GM21786 (cell line): ENCODE measurements around the gene MPZL3.
"Not testable (repeated sequence)": the region's sequence is repeated elsewhere in the genome, so short reads cannot be mapped to it uniquely, and the experiment has no call there.

Experiments used
- ATAC-seq: cut with Tn5 transposase; IDR thresholded peaks from one replicate; pipeline ENCODE4 v1.9.1; 2021; ENCODE audit not compliant: unreplicated experiment

Gene MPZL3

GRCh38 chr11:118186346-118187107 lies 65.6 kb downstream of the MPZL3 start:
- no peak for ATAC-seq

- no peak for ATAC-seq
Measured at GRCh38 chr11:118184784-118185579, 67.2 kb downstream of the MPZL3 start.

- ATAC-seq, result not testable (repeated sequence)
Measured at GRCh38 chr11:118183691-118184090, 68.5 kb downstream of the MPZL3 start.

GRCh38 chr11:118180300-118180703 lies 71.9 kb downstream of the MPZL3 start:
- ATAC-seq, result no peak

DNA sequence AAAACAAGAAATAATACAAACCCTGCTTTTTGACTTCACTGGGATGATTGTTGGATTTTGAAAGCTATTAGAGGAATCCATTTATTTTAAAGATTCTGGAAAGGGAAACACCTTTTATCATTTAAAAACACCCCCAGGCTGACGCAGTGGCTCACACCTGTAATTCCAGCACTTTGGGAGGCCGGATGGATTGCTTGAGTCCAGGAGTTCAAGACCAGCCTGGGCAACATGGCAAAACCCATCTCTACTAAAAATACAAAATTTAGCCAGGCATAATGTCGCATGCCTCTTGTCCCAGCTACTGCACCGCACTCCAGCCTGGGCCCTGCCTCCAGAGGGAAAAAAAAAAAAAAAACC lies 75.4 kb downstream of the MPZL3 start:
- ATAC-seq, result no peak
